Thoracic aorta (tissue), 2 donors: ENCODE measurements around the gene USP34. TPM values are rescaled to one million over a fixed set of nuclear protein-coding genes. Genes with fewer than 3 reads are reported as not detected.
"Not testable (repeated sequence)": the region's sequence is repeated elsewhere in the genome, so short reads cannot be mapped to it uniquely, and the experiment has no call there.

Experiments
- ATAC-seq: fragments of 150-250 bp; one replicate; pipeline ENCODE4 v1.8.0; 2017; ENCODE audit warnings: low read depth; ENCODE audit not compliant: insufficient number of reproducible peaks, low FRiP score
- DNase-seq: peaks from one replicate; pipeline ENCODE4 v3.0.0-alpha.2; 2020; ENCODE audit warnings: low spot score
- H3K27ac ChIP-seq, 2 donors: fragments of 200-600 bp; sonication (generic); 1 replicate in 1 of 2; 2 replicates in 1 of 2; pipeline ENCODE4 v1.5.1; 2016; ENCODE audit warnings: mild to moderate bottlenecking in 2 of 2, moderate library complexity in 2 of 2
- H3K27me3 ChIP-seq: fragments of 200-600 bp; sonication (generic); replicated peaks from 2 replicates; pipeline ENCODE4 v1.6.0; 2016; ENCODE audit warnings: mild to moderate bottlenecking; ENCODE audit not compliant: insufficient read depth
- H3K36me3 ChIP-seq: fragments of 200-600 bp; sonication (generic); one replicate; pipeline ENCODE4 v1.5.1; 2016
- H3K4me1 ChIP-seq, 2 donors: fragments of 200-600 bp; sonication (generic); 1 replicate in 1 of 2; 2 replicates in 1 of 2; pipeline versions ENCODE4 v1.5.1 to v1.6.0; 2016; ENCODE audit warnings: low read depth in 2 of 2, mild to moderate bottlenecking in 1 of 2; ENCODE audit not compliant: control insufficient read depth in 1 of 2
- H3K4me3 ChIP-seq: fragments of 200-600 bp; sonication (generic); 2 replicates; pipeline ENCODE4 v1.5.1; 2016; ENCODE audit warnings: mild to moderate bottlenecking
- H3K9me3 ChIP-seq: fragments of 200-600 bp; sonication (generic); 2 replicates; pipeline ENCODE4 v1.5.1; 2016
- total RNA-seq, 2 donors: library from RNA; depleted of rRNA; stranded (reverse); fragments of >200 nt; gene quantifications; one replicate each; pipeline versions ENCODE4 v1.1.0 to v1.2.3, GENCODE V29; 2016
- TF ChIP-seq, protein P1 (sequence below): fragments of 200-600 bp; sonication (generic); IDR thresholded peaks from one replicate; pipeline ENCODE4 v1.5.1; 2019; ENCODE audit warnings: antibody characterized with exemption

USP34 gene
- total RNA-seq, 2 donors from 2014 or later = 88.0 to 191 TPM

DNA sequence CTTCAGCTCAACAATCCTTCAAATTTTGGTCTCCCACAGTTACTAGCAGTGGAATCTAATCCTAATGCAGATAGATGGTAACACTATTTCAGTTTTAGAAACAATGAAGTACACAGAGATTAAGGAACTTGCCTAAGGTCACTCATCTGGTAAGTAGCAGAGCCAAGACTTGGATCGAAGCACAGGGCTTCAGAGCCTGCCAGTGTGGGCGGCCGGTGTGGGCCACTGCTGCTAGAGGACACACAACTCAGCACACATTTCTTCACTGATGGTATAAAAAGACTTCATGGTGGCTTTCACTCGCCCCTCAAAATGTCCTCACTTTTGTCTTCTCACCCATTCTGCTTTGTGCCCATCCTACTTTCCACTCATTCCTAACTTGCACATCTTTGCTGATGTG is 297.8 kb downstream of the USP34 start:
- Histone ChIP-seq H3K4me3 (no peak overlapping the region), H3K4me1 (peaks cover under 1 to 3% of the 10 kb centered on the region in 2 donors), H3K36me3 (no peaks in the 10 kb centered on the region), H3K27me3 (no peaks in the 10 kb centered on the region), H3K27ac (no peak overlapping the region), H3K9me3 (no peaks in the 10 kb centered on the region)
- TF ChIP-seq, protein P1, sequence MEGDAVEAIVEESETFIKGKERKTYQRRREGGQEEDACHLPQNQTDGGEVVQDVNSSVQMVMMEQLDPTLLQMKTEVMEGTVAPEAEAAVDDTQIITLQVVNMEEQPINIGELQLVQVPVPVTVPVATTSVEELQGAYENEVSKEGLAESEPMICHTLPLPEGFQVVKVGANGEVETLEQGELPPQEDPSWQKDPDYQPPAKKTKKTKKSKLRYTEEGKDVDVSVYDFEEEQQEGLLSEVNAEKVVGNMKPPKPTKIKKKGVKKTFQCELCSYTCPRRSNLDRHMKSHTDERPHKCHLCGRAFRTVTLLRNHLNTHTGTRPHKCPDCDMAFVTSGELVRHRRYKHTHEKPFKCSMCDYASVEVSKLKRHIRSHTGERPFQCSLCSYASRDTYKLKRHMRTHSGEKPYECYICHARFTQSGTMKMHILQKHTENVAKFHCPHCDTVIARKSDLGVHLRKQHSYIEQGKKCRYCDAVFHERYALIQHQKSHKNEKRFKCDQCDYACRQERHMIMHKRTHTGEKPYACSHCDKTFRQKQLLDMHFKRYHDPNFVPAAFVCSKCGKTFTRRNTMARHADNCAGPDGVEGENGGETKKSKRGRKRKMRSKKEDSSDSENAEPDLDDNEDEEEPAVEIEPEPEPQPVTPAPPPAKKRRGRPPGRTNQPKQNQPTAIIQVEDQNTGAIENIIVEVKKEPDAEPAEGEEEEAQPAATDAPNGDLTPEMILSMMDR = no peak
- DNase-seq (no peak), ATAC-seq (no peak)

DNA sequence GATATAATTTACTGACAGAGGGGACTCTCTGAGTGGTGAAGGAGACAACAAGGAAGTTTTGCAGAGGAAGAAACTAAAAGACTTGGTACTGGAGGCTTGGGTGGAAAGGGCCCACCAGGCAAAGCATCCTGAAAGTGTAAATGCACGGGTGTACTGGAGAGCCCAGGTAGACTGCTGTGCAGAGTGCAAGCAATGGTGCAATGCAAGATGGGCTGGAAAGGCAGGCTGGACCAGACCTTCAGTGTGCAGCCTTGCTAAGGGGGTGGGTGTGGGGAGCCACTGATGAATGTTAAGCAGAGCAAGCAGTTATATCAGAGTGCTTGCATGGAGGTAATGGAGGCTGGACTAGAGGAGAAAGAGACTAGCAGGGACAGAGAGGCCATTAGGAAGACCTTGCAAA is 298.2 kb downstream of the USP34 start:
- ATAC-seq = no peak
- no peaks in the 10 kb centered on the region for H3K36me3 ChIP-seq
- no peaks in the 10 kb centered on the region for H3K9me3 ChIP-seq
- DNase-seq = no peak
- no peaks in the 10 kb centered on the region for H3K27me3 ChIP-seq
- H3K4me1 ChIP-seq = no peaks in the 10 kb centered on the region
- H3K27ac ChIP-seq = no peak overlapping the region
- TF ChIP-seq, protein P1 = no peak
- H3K4me3 ChIP-seq = no peak overlapping the region

DNA sequence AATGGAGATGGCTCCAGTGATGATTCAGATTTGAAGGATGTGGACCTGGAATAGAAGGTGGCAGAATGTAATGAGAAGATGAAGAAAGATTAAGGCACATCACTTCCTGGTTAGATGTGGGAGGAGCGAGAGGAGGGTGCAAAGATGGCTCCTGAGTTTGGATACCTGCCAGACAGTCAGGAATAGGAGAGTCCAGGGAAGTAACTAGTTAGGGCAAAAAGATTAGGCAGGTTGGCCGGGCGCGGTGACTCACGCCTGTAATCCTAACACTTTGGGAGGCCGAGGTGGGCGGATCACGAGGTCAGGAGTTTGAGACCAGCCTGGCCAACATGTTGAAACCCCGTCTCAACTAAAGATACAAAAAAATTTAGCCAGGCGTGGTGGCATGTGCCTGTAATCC is 303.3 kb downstream of the USP34 start:
- DNase-seq (no peak), ATAC-seq (no peak)
- Histone ChIP-seq H3K27ac (no peak overlapping the region), H3K9me3 (no peaks in the 10 kb centered on the region), H3K27me3 (no peaks in the 10 kb centered on the region), H3K36me3 (peaks cover 21% of the 10 kb centered on the region), H3K4me1 (no peaks in the 10 kb centered on the region), H3K4me3 (no peak overlapping the region)
- TF ChIP-seq, protein P1 = no peak

DNA sequence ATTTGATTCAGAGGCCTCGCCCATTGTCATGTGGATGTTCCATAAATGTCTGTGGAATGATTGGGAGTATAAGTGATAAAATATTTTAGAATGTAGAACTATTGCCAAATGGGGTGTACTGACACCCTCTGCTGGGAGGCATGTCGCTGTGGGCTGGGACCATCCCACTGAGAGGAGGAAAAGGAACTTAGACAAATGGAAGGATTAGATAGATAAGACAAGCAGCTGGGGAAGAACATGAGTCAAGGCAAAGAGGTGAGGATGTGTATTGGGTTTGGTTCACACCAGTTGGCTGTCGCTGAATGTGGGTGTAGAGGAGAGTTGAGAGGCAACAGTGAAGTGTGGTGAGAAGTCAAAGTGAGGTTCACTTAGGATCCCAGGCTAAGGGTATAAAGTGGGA is 304.9 kb downstream of the USP34 start:
- Histone ChIP-seq H3K9me3 (no peaks in the 10 kb centered on the region), H3K27me3 (no peaks in the 10 kb centered on the region), H3K27ac (no peak overlapping the region), H3K4me1 (no peaks in the 10 kb centered on the region), H3K4me3 (no peak overlapping the region), H3K36me3 (peaks cover 21% of the 10 kb centered on the region)
- TF ChIP-seq, protein P1 = no peak
- no peak for ATAC-seq
- DNase-seq = no peak

DNA sequence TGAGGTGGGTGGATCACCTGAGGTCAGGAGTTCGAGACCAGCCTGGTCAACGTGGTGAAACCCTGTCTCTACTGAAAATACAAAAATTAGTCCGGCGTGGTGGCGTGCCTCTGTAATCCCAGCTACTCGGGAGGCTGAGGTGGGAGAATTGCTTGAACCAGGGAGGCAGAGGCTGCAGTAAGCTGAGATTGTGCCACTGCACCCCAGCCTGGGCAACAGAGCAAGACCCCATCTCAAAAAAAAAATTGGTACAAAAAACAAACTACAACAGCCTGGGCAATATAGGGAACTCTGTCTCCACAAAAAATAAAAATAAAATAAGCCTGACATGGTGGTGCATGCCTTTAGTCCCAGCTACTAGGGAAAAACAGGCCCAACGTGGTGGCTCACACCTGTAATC is 305.8 kb downstream of the USP34 start:
- H3K4me3 ChIP-seq, H3K27me3 ChIP-seq, DNase-seq, H3K27ac ChIP-seq, H3K9me3 ChIP-seq, ATAC-seq, H3K4me1 ChIP-seq: not testable (repeated sequence)
- H3K36me3 ChIP-seq = peaks cover 21% of the 10 kb centered on the region

DNA sequence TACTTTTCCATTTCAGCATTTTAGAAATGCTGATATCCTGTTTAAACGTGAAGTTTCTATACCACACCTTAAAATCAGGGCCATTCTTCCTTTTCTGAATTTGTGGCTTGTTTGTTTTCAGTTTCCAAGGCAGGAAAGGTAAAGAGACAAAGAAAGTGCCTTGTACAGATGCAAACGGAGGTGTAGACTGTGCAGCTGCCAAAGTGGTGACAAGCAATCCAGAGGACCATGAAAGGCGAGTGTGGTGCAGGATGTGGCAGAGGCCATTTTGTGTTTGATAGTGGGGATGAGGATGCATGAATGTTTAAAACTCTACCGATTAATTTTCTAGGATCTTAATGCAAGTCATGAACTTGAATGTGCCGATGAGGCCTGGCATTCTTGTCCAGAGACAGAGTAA is 308.2 kb downstream of the USP34 start:
- Histone ChIP-seq H3K36me3 (peaks cover 23% of the 10 kb centered on the region), H3K27ac (no peak overlapping the region), H3K4me1 (no peaks in the 10 kb centered on the region), H3K9me3 (no peaks in the 10 kb centered on the region), H3K27me3 (no peaks in the 10 kb centered on the region), H3K4me3 (no peak overlapping the region)
- ATAC-seq (no peak), DNase-seq (no peak)
- TF ChIP-seq, protein P1 = no peak
